ENCODE results near the gene GSDMA. TPM values are rescaled to one million over a fixed set of nuclear protein-coding genes. Genes with fewer than 3 reads are reported as not detected.

GSDMA gene
- total RNA-seq, 5 donors from 2014 or later (not counting 1 experiment from before 2014, with no cell fraction given) = 0.86 to 7.6 (median 3.4) TPM

DNA sequence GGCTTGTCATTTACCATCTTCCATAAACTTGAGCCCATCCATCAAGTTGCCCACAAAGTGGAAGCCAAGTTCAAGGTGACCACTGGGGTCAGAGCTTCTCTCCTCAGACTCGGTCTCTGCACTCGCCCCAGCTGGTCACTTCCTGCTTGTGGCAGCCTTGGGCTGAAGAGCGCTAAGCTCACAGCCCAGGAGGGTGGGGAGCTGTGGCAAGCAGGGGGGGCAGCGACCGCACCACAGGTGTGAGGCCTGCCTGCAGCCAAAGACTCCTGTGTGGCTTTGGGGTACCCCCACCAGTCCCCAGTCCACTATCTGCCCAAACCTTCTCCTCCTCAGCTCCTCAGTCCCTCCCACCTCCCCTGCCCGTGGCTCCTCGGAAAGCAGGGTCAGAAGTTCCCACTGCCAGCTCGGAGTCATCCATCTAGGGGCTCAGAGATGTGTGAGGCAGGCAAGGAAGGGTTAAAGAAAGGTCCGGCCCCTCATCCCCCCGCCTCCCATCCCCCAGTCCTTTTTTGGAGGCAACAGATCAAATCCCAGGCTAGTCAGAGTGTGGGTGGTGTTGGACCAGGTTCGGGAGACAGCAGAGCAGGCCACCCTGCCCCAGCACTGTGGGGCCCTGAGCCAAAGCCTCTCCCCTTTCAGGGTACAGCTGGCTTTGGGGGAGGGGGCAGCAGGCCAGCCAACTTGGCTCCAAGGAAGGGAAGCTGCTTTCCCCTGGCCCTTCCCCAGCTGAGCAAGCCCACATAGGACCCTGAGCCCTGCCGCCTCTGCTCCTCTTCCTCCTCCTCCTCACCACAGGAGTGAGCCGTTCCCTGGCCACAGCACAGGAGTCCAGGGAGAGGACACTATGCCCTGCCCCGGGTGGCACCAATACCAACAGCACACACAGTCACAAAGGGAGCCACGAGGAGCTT, 55.7 kb downstream of the GSDMA start:
- ChIA-PET POLR2A (interaction anchor here in 1 of 2 donors (0.7 kb wide), 1 partner anchor 11 kb away, joined by 5 read pairs; no protein-coding TSS in a partner anchor), CTCF (interaction anchor here (0.6 kb wide), 2 partner anchors 13 to 16 kb away, joined by 3 to 4 read pairs; no protein-coding TSS in a partner anchor)
- 61% methylated on average over 5 of the region's 15 CpGs for whole genome bisulfite sequencing (ENCODE audit: insufficient coverage)
- Mint-ChIP-seq H3K27ac (peak overlapping the region in 1 of 2 donors; percentile 12), H3K4me3 (no peak overlapping the region), H3K4me1 (peaks cover 4 to 6% (median 4%) of the 10 kb centered on the region in 3 donors), H3K9me3 (no peaks in the 10 kb centered on the region), H3K27me3 (no peaks in the 10 kb centered on the region), H3K36me3 (peaks cover 17% of the 10 kb centered on the region)
- DNase-seq (no peak), ATAC-seq (replicated peaks in 1 of 4) (no peak)
- Histone ChIP-seq H3K4me1 (ENCODE audit: control insufficient read depth in 1 of 2, extremely low read depth in 1 of 2, insufficient read depth in 2 of 2, low read length in 2 of 2) (peaks cover 0 to 4% of the 10 kb centered on the region in 2 experiments), H3K27ac (ENCODE audit: low read length) (no peak overlapping the region), H3K27me3 (replicated peaks in 1 of 2; ENCODE audit: control insufficient read depth in 2 of 2, extremely low read depth in 1 of 2, insufficient read depth in 2 of 2, low read length in 1 of 2) (no peaks in the 10 kb centered on the region), H3K4me3 (ENCODE audit: control insufficient read depth in 1 of 2, extremely low read depth in 1 of 2, low read length in 1 of 2) (no peak overlapping the region), H3K9me3 (no peaks in the 10 kb centered on the region), H3K36me3 (ENCODE audit: control insufficient read depth in 2 of 2, extremely low read depth in 1 of 2, insufficient read depth in 1 of 2, low read length in 1 of 2) (peaks cover 0 to 36% of the 10 kb centered on the region in 2 donors)

- no peak overlapping the region for H3K4me3 Mint-ChIP-seq
- ChIA-PET POLR2A (interaction anchor here in 1 of 2 donors (0.7 kb wide), 1 partner anchor 10 kb away, joined by 5 read pairs; no protein-coding TSS in a partner anchor), CTCF (interaction anchor here in 1 of 2 donors (0.6 kb wide), 1 partner anchor 15 kb away, joined by 4 read pairs; no protein-coding TSS in a partner anchor)
- ATAC-seq (replicated peaks in 1 of 4) (no peak), DNase-seq (no peak)
- peaks cover 17% of the 10 kb centered on the region for H3K36me3 Mint-ChIP-seq
- peaks cover 0 to 43% of the 10 kb centered on the region in 2 donors for H3K36me3 ChIP-seq (ENCODE audit: control insufficient read depth in 2 of 2, extremely low read depth in 1 of 2, insufficient read depth in 1 of 2, low read length in 1 of 2)
- H3K27ac Mint-ChIP-seq = peak overlapping the region in 1 of 2 donors; percentile 12
- no peaks in the 10 kb centered on the region for H3K27me3 Mint-ChIP-seq
- H3K4me1 Mint-ChIP-seq = no peaks in the 10 kb centered on the region
- H3K4me1 ChIP-seq (ENCODE audit: control insufficient read depth in 1 of 2, extremely low read depth in 1 of 2, insufficient read depth in 2 of 2, low read length in 2 of 2) = no peaks in the 10 kb centered on the region
- H3K27me3 ChIP-seq (replicated peaks in 1 of 2; ENCODE audit: control insufficient read depth in 2 of 2, extremely low read depth in 1 of 2, insufficient read depth in 2 of 2, low read length in 1 of 2) = no peaks in the 10 kb centered on the region
- no peak overlapping the region for H3K27ac ChIP-seq (ENCODE audit: low read length)
- WGBS (ENCODE audit: insufficient coverage) = 96% methylated on average over 16 of the region's 24 CpGs
- H3K9me3 ChIP-seq = no peaks in the 10 kb centered on the region
- no peak overlapping the region for H3K4me3 ChIP-seq (ENCODE audit: control insufficient read depth in 1 of 2, extremely low read depth in 1 of 2, low read length in 1 of 2)
- no peaks in the 10 kb centered on the region for H3K9me3 Mint-ChIP-seq
Observed at GRCh38 chr17:40019140-40019991, 56.6 kb downstream of the GSDMA start.

- Histone ChIP-seq H3K27me3 (replicated peaks in 1 of 2; ENCODE audit: control insufficient read depth in 2 of 2, extremely low read depth in 1 of 2, insufficient read depth in 2 of 2, low read length in 1 of 2) (no peaks in the 10 kb centered on the region), H3K27ac (ENCODE audit: low read length) (no peak overlapping the region), H3K9me3 (no peaks in the 10 kb centered on the region), H3K36me3 (ENCODE audit: control insufficient read depth in 2 of 2, extremely low read depth in 1 of 2, insufficient read depth in 1 of 2, low read length in 1 of 2) (peaks cover 4 to 46% of the 10 kb centered on the region in 2 donors), H3K4me1 (ENCODE audit: control insufficient read depth in 1 of 2, extremely low read depth in 1 of 2, insufficient read depth in 2 of 2, low read length in 2 of 2) (peaks cover 0 to 3% of the 10 kb centered on the region in 2 experiments), H3K4me3 (ENCODE audit: control insufficient read depth in 1 of 2, extremely low read depth in 1 of 2, low read length in 1 of 2) (no peak overlapping the region)
- Mint-ChIP-seq H3K27me3 (no peaks in the 10 kb centered on the region), H3K4me1 (peaks cover under 1 to 2% (median under 1%) of the 10 kb centered on the region in 3 donors), H3K27ac (no peak overlapping the region), H3K36me3 (peaks cover 19% of the 10 kb centered on the region), H3K9me3 (no peaks in the 10 kb centered on the region), H3K4me3 (no peak overlapping the region)
- POLR2A ChIA-PET = no interaction called here
- ATAC-seq (replicated peaks in 1 of 4) (no peak), DNase-seq (no peak)
- 94% methylated on average over 12 of the region's 13 CpGs for WGBS (ENCODE audit: insufficient coverage)
- CTCF ChIA-PET = no interaction called here
Observed at GRCh38 chr17:40020146-40020545, 57.3 kb downstream of the GSDMA start.

DNA sequence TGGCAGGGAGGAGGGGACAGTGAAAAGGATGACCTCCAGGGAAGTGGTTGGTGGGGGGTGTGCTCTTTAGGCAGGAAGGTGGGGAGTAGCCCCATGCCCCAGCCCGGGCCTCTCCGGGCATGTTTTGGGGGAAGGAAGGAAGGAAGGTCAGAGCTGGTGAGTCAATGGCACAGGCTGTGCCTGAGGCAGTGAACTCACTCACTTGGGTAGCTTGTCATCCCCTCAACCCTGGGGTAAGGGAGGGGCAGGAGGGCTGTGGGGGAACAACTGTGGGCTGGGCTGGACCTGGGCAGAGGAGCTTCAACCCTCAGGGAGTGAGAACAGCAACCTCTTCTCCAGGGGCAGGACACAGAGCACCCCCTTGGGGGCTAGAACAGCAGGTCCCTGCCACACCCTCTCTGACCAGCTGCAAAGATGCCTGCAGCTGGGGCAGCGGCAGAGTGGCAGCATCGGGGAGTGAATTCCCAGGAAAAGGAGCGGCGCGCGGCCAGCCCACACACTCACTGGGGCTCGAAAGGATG, 58.7 kb downstream of the GSDMA start:
- Mint-ChIP-seq H3K27me3 (no peaks in the 10 kb centered on the region), H3K9me3 (no peaks in the 10 kb centered on the region), H3K4me3 (no peak overlapping the region), H3K36me3 (peaks cover 27% of the 10 kb centered on the region), H3K27ac (no peak overlapping the region), H3K4me1 (peaks cover 14 to 15% (median 14%) of the 10 kb centered on the region in 3 donors)
- H3K27me3 ChIP-seq (replicated peaks in 1 of 2; ENCODE audit: control insufficient read depth in 2 of 2, extremely low read depth in 1 of 2, insufficient read depth in 2 of 2, low read length in 1 of 2) = no peaks in the 10 kb centered on the region
- DNase-seq = no peak
- H3K4me3 ChIP-seq (ENCODE audit: control insufficient read depth in 1 of 2, extremely low read depth in 1 of 2, low read length in 1 of 2) = no peak overlapping the region
- WGBS (ENCODE audit: insufficient coverage) = 98% methylated on average over 9 of the region's 9 CpGs
- POLR2A ChIA-PET = no interaction called here
- peaks cover 8 to 60% of the 10 kb centered on the region in 2 donors for H3K36me3 ChIP-seq (ENCODE audit: control insufficient read depth in 2 of 2, extremely low read depth in 1 of 2, insufficient read depth in 1 of 2, low read length in 1 of 2)
- CTCF ChIA-PET = interaction anchor here (0.5 to 0.6 kb wide), 2 partner anchors 181 to 230 kb away, joined by 3 to 5 read pairs; no protein-coding TSS in a partner anchor
- H3K27ac ChIP-seq (ENCODE audit: low read length) = no peak overlapping the region
- ATAC-seq (replicated peaks in 1 of 4) = no peak
- H3K9me3 ChIP-seq = no peaks in the 10 kb centered on the region
- peaks cover 0 to 16% of the 10 kb centered on the region in 2 experiments for H3K4me1 ChIP-seq (ENCODE audit: control insufficient read depth in 1 of 2, extremely low read depth in 1 of 2, insufficient read depth in 2 of 2, low read length in 2 of 2)

GRCh38 chr17:40022497-40022896, 59.7 kb downstream of the GSDMA start:
- Histone ChIP-seq H3K4me1 (ENCODE audit: control insufficient read depth in 1 of 2, extremely low read depth in 1 of 2, insufficient read depth in 2 of 2, low read length in 2 of 2) (peaks cover 0 to 26% of the 10 kb centered on the region in 2 experiments), H3K4me3 (ENCODE audit: control insufficient read depth in 1 of 2, extremely low read depth in 1 of 2, low read length in 1 of 2) (no peak overlapping the region), H3K36me3 (ENCODE audit: control insufficient read depth in 2 of 2, extremely low read depth in 1 of 2, insufficient read depth in 1 of 2, low read length in 1 of 2) (peaks cover 12 to 63% of the 10 kb centered on the region in 2 donors), H3K9me3 (no peaks in the 10 kb centered on the region), H3K27me3 (replicated peaks in 1 of 2; ENCODE audit: control insufficient read depth in 2 of 2, extremely low read depth in 1 of 2, insufficient read depth in 2 of 2, low read length in 1 of 2) (no peaks in the 10 kb centered on the region), H3K27ac (ENCODE audit: low read length) (no peak overlapping the region)
- Mint-ChIP-seq H3K36me3 (peaks cover 27% of the 10 kb centered on the region), H3K4me3 (no peak overlapping the region), H3K4me1 (peaks cover 18 to 21% (median 21%) of the 10 kb centered on the region in 3 donors), H3K9me3 (no peaks in the 10 kb centered on the region), H3K27me3 (no peaks in the 10 kb centered on the region), H3K27ac (no peak overlapping the region)
- WGBS (ENCODE audit: insufficient coverage) = over 99% methylated on average over 9 of the region's 9 CpGs
- no peak for ATAC-seq (replicated peaks in 1 of 4)
- ChIA-PET POLR2A (interaction anchor here in 1 of 2 donors (0.6 kb wide), 1 partner anchor 85 kb away, joined by 4 read pairs; no protein-coding TSS in a partner anchor), CTCF (interaction anchor here in 1 of 2 donors (0.6 kb wide), 1 partner anchor 58 kb away, joined by 3 read pairs; no protein-coding TSS in a partner anchor)
- no peak for DNase-seq

Measured in T-cell (primary cell).